WTC11 (cell line): ENCODE results near the gene TMEM272.

Experiments used
- ESRRA ChIP-seq: sonication (generic); formaldehyde crosslinking; IDR thresholded peaks from 2 replicates; pipeline ENCODE4 v1.8.1; 2022; ENCODE audit warnings: mild to moderate bottlenecking, missing genetic modification reagents, borderline replicate concordance
- SMAD4 ChIP-seq: sonication (generic); formaldehyde crosslinking; IDR thresholded peaks from 2 replicates; pipeline ENCODE4 v1.8.0; 2022; ENCODE audit warnings: mild to moderate bottlenecking, missing genetic modification reagents
- SP1 ChIP-seq: sonication (generic); formaldehyde crosslinking; conservative IDR thresholded peaks from 2 replicates; pipeline ENCODE4 v1.8.1; 2022; ENCODE audit warnings: missing genetic modification reagents
- ZNF423 ChIP-seq: fragments of 250-450 bp; sonication (Bioruptor Pico); IDR thresholded peaks from 2 replicates; pipeline ENCODE4 v2.1.2; 2022; ENCODE audit warnings: mild to moderate bottlenecking, moderate library complexity
- TF ChIP-seq, protein P1 (sequence below): fragments of 200-600 bp; IDR thresholded peaks from 2 replicates; pipeline ENCODE4 v1.8.0; 2022; ENCODE audit warnings: antibody characterized with exemption
- TF ChIP-seq, protein P2 (sequence below): sonication (generic); formaldehyde crosslinking; IDR thresholded peaks from 2 replicates; pipeline ENCODE4 v1.8.0; 2023; ENCODE audit warnings: missing genetic modification reagents
- TF ChIP-seq, protein P3 (sequence below): sonication (generic); formaldehyde crosslinking; IDR thresholded peaks from 2 replicates; pipeline ENCODE4 v1.8.1; 2022; ENCODE audit warnings: mild to moderate bottlenecking, missing genetic modification reagents, moderate library complexity, borderline replicate concordance

DNA sequence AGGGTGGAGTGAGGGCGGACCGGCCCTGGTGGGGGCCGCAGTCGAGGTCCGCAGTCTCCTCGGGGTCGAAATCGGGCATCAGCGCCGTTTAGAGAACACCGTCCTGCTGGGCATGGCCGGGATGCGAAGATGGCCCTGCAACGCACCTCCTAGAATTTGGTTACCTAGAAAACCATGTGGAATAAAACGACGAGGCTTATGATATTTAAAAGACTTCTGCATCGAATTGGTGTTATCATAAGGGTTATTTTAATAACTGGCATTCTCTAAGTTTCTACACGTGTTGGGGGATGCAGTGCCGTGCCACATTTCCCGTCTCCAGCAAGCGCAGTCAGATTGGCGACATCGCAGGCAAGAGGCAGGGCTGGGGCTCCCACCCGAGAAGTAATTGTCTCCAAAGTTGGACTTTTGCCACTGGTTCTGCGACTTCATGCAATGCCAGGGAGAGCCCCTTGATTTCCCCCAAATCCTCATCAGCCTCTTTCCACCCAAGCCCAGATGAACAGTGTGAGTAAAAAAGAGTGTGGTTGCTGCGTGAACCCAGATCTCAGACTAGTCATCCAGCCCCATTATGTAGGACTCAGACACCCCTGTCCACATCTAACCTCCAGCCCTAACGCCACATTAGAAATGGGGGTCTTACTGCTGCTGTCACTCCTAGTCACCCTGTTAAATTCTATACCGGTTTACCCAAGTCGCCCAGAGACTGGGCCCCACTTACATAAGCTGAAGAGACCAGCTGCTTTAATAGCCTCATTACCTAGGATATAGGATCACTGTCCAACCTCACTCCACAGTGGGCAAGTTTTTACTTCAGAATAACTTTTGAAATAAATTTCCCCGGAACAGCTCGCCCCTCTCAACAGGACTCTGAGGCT is 40.4 kb downstream of the TMEM272 start:
- no peak for TF ChIP-seq SP1
- no peak for TF ChIP-seq ZNF423
- 0 out of 2 replicates have a peak, but pooled peaks have one; percentile 10 for TF ChIP-seq ESRRA (CRISPR knock-in tag)
- TF ChIP-seq, protein P1, sequence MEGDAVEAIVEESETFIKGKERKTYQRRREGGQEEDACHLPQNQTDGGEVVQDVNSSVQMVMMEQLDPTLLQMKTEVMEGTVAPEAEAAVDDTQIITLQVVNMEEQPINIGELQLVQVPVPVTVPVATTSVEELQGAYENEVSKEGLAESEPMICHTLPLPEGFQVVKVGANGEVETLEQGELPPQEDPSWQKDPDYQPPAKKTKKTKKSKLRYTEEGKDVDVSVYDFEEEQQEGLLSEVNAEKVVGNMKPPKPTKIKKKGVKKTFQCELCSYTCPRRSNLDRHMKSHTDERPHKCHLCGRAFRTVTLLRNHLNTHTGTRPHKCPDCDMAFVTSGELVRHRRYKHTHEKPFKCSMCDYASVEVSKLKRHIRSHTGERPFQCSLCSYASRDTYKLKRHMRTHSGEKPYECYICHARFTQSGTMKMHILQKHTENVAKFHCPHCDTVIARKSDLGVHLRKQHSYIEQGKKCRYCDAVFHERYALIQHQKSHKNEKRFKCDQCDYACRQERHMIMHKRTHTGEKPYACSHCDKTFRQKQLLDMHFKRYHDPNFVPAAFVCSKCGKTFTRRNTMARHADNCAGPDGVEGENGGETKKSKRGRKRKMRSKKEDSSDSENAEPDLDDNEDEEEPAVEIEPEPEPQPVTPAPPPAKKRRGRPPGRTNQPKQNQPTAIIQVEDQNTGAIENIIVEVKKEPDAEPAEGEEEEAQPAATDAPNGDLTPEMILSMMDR, result no peak
- TF ChIP-seq, protein P2, sequence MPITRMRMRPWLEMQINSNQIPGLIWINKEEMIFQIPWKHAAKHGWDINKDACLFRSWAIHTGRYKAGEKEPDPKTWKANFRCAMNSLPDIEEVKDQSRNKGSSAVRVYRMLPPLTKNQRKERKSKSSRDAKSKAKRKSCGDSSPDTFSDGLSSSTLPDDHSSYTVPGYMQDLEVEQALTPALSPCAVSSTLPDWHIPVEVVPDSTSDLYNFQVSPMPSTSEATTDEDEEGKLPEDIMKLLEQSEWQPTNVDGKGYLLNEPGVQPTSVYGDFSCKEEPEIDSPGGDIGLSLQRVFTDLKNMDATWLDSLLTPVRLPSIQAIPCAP (CRISPR knock-in tag), result no peak
- TF ChIP-seq, protein P3, sequence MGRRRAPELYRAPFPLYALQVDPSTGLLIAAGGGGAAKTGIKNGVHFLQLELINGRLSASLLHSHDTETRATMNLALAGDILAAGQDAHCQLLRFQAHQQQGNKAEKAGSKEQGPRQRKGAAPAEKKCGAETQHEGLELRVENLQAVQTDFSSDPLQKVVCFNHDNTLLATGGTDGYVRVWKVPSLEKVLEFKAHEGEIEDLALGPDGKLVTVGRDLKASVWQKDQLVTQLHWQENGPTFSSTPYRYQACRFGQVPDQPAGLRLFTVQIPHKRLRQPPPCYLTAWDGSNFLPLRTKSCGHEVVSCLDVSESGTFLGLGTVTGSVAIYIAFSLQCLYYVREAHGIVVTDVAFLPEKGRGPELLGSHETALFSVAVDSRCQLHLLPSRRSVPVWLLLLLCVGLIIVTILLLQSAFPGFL (CRISPR knock-in tag), result no peak
- TF ChIP-seq SMAD4, result no peak
